HepG2 (cell line): ENCODE data around the gene ALX4. TPM values are rescaled to one million over a fixed set of nuclear protein-coding genes. Genes with fewer than 3 reads are reported as not detected.

Source experiments
- ATAC-seq: fragments of 200-7000 bp; cut with Tn5 transposase; 3 replicates; pipeline ENCODE4 v1.9.1; 2020; ENCODE audit warnings: mild to moderate bottlenecking, moderate library complexity
- BruUV-seq: library from RNA; stranded (reverse); fragments of 400-500 nt; replicated peaks from 2 replicates; lab custom pipeline; 2021; lab: Mats Ljungman, UMichigan
- CTCF ChIA-PET: fragments of 300-600 bp; formaldehyde crosslinking; extraction: SDS; loops from one replicate; lab custom pipeline; 2021; ENCODE audit warnings: low total read pairs, inconsistent platforms, low intra/inter-chr PET ratio; lab: Yijun Ruan, JAX
- POLR2A ChIA-PET: fragments of 350-600 bp; sonication (Branson Sonifier 250); formaldehyde crosslinking; loops from one replicate; lab custom pipeline; 2020; ENCODE audit warnings: antibody characterized with exemption, inconsistent platforms; lab: Yijun Ruan, JAX
- DNase-seq: peaks from one replicate; pipeline ENCODE4 v3.0.0-alpha.2; 2015; ENCODE audit warnings: low spot score
- FAIRE-seq: peaks from 3 replicates; lab custom pipeline; 2011; peaks lifted over from hg19 to GRCh38; lab: Jason Lieb, UNC
- H2AFZ ChIP-seq: one replicate; pipeline ENCODE4 v1.6.1; 2011; ENCODE audit warnings: low read length, inconsistent platforms
- H3K27ac ChIP-seq: fragments of 300-600 bp; 3 replicates; pipeline ENCODE4 v1.8.0; 2011; ENCODE audit warnings: mixed run types, mild to moderate bottlenecking, mixed read lengths, low read length, inconsistent platforms; ENCODE audit not compliant: insufficient read depth; ENCODE audit errors: extremely low read length
- H3K27me3 ChIP-seq, 2 experiments: fragments of 200-600 bp in 1 of 2; 2 replicates in 1 of 2; 3 replicates in 1 of 2; pipeline versions ENCODE4 v1.6.0 to v1.8.0; 2011; ENCODE audit warnings: low read length in 2 of 2, mild to moderate bottlenecking in 2 of 2, moderate library complexity in 2 of 2, inconsistent platforms in 1 of 2; ENCODE audit not compliant: insufficient read depth in 2 of 2, control insufficient read depth in 1 of 2
- H3K36me3 ChIP-seq, 2 experiments: fragments of 200-600 bp in 1 of 2; replicated peaks in 1 of 2; 2 replicates in 1 of 2; 3 replicates in 1 of 2; pipeline versions ENCODE4 v1.5.1 to v1.8.0; 2011; ENCODE audit warnings: low read length in 2 of 2, inconsistent platforms in 1 of 2; ENCODE audit not compliant: insufficient read depth in 2 of 2, control insufficient read depth in 1 of 2
- H3K4me1 ChIP-seq: 2 replicates; pipeline ENCODE4 v1.5.1; 2012; ENCODE audit warnings: low read length, inconsistent platforms; ENCODE audit not compliant: insufficient read depth
- H3K4me2 ChIP-seq: 2 replicates; pipeline ENCODE4 v1.6.0; 2011; ENCODE audit warnings: low read depth, low read length, inconsistent platforms
- H3K4me3 ChIP-seq, 3 experiments: fragments of 200-600 bp in 1 of 3; sonication (generic), shearing (Covaris generic) in 1 of 3; replicated peaks in 1 of 3; 2 replicates each; pipeline ENCODE4 v1.5.1; 2011 to 2016; ENCODE audit warnings: low read length in 3 of 3, inconsistent platforms in 2 of 3, low read depth in 2 of 3, mild to moderate bottlenecking in 2 of 3, control low read depth in 1 of 3, mixed read lengths in 1 of 3; ENCODE audit not compliant: insufficient read depth in 1 of 3
- H3K79me2 ChIP-seq: one replicate; pipeline ENCODE4 v1.6.1; 2011; ENCODE audit warnings: low read length, inconsistent platforms; ENCODE audit not compliant: insufficient read depth
- H3K9ac ChIP-seq: 2 replicates; pipeline ENCODE4 v1.6.0; 2011; ENCODE audit warnings: mild to moderate bottlenecking, low read depth, low read length, inconsistent platforms; ENCODE audit not compliant: insufficient read depth
- H3K9me3 ChIP-seq: 2 replicates; pipeline ENCODE4 v1.5.1; 2012; ENCODE audit warnings: mild to moderate bottlenecking, low read length
- H4K20me1 ChIP-seq: 2 replicates; pipeline ENCODE4 v1.6.0; 2011; ENCODE audit warnings: inconsistent platforms, mild to moderate bottlenecking, low read length, moderate library complexity; ENCODE audit not compliant: insufficient read depth
- NR1H2 ChIP-seq: sonication (generic); formaldehyde crosslinking; IDR thresholded peaks from 2 replicates; pipeline ENCODE4 v1.8.1; 2022; ENCODE audit warnings: low read depth, missing genetic modification reagents, borderline replicate concordance
- TFDP2 ChIP-seq: sonication (generic); formaldehyde crosslinking; IDR thresholded peaks from 2 replicates; pipeline ENCODE4 v1.4.0; 2020; ENCODE audit warnings: missing genetic modification reagents
- ZNF253 ChIP-seq: sonication (generic); formaldehyde crosslinking; IDR thresholded peaks from 2 replicates; pipeline ENCODE4 v1.8.0; 2022; ENCODE audit warnings: mild to moderate bottlenecking, missing genetic modification reagents, borderline replicate concordance
- ZNF407 ChIP-seq: sonication (generic); formaldehyde crosslinking; IDR thresholded peaks from one replicate; pipeline ENCODE4 v1.5.1; 2020; ENCODE audit warnings: mild to moderate bottlenecking, missing genetic modification reagents; ENCODE audit errors: not compliant biosample characterization
- ZNF496 ChIP-seq: sonication (generic); formaldehyde crosslinking; IDR thresholded peaks from 2 replicates; pipeline ENCODE4 v1.8.1; 2023; ENCODE audit warnings: mild to moderate bottlenecking, moderate library complexity, missing genetic modification reagents; ENCODE audit not compliant: insufficient replicate concordance
- WGBS: methylation state at CpG from one replicate; pipeline ENCODE4 v1.1.6; 2017; ENCODE audit warnings: low lambda C conversion rate; 5-methylcytosine and 5-hydroxymethylcytosine counted together
- in situ Hi-C: cut with HindIII; loops from 2 replicates; pipeline ENCODE4 v1.10.0; 2017; ENCODE audit warnings: low pct_unique_long_range_greater_than_20kb; ENCODE audit not compliant: extremely low pct_ligation_motif_present
- intact Hi-C: fragments of 100-400 bp; cut with micrococcal nuclease; formaldehyde crosslinking; loops from one replicate; pipeline ENCODE4 v1.10.0; 2022; ENCODE audit not compliant: unreplicated experiment
- polyA plus RNA-seq, 8 experiments: library from polyadenylated mRNA; depleted of rRNA in 3 of 8; stranded (reverse) in 7 of 8; unstranded in 1 of 8; fragments of >200 nt; fragmentation: Illumina TruSeq in 4 of 8; extraction: Trizol in 4 of 8; gene quantifications; 2 replicates each; pipeline versions ENCODE4 v1.2.1 to v1.2.3, GENCODE V29; 2011 to 2016; ENCODE audit warnings: low read depth in 4 of 8, missing spikeins in 1 of 8, mixed read lengths in 1 of 8; ENCODE audit not compliant: insufficient read depth in 1 of 8
- total RNA-seq, 5 experiments: library from RNA; depleted of rRNA; stranded (reverse); fragments of >200 nt; fragmentation: Illumina TruSeq; extraction: Trizol; gene quantifications; 2 replicates each; pipeline ENCODE4 v1.2.3, GENCODE V29; 2016; ENCODE audit warnings: low read depth in 1 of 5

The ALX4 gene
- total and polyA plus RNA-seq, 2 of the 13 experiments (the other 11 are each of a cell fraction or from before 2014, with no cell fraction given) = not detected

GRCh38 chr11:44307340-44308099, 2.4 kb downstream of the ALX4 start (continued):
- no peak for TF ChIP-seq ZNF407 (CRISPR knock-in tag)

GRCh38 chr11:44306918-44307244, 3.1 kb downstream of the ALX4 start:
- ATAC-seq = no peak
- 38% methylated on average over 4 of the region's 7 CpGs for WGBS
- Histone ChIP-seq H3K9ac (no peak overlapping the region), H3K9me3 (no peaks in the 10 kb centered on the region), H3K36me3 (no peaks in the 10 kb centered on the region), H3K4me1 (no peaks in the 10 kb centered on the region; the same call in 1 of the 2 replicates), H3K4me2 (no peak overlapping the region), H2AFZ (no peak overlapping the region), H4K20me1 (no peaks in the 10 kb centered on the region), H3K4me3 (no peak overlapping the region), H3K27me3 (peaks cover 13 to 94% of the 10 kb centered on the region in 2 experiments), H3K27ac (no peak overlapping the region), H3K79me2 (no peaks in the 10 kb centered on the region)
- FAIRE-seq = no peak
- no TSS peak for BruUV-seq
- no peak for DNase-seq
- intact Hi-C loops = no loop called here
- in situ Hi-C loops = loop anchor here (25.0 kb wide), 2 partner anchors 105 to 580 kb away; no protein-coding TSS in a partner anchor
- CTCF ChIA-PET = no interaction called here
- POLR2A ChIA-PET = no interaction called here
- TF ChIP-seq NR1H2 (CRISPR knock-in tag) (no peak), ZNF496 (CRISPR knock-in tag) (no peak), ZNF253 (no peak), TFDP2 (CRISPR knock-in tag) (no peak)
